ENCODE measurements around the gene NFATC1.

The NFATC1 gene

DNA sequence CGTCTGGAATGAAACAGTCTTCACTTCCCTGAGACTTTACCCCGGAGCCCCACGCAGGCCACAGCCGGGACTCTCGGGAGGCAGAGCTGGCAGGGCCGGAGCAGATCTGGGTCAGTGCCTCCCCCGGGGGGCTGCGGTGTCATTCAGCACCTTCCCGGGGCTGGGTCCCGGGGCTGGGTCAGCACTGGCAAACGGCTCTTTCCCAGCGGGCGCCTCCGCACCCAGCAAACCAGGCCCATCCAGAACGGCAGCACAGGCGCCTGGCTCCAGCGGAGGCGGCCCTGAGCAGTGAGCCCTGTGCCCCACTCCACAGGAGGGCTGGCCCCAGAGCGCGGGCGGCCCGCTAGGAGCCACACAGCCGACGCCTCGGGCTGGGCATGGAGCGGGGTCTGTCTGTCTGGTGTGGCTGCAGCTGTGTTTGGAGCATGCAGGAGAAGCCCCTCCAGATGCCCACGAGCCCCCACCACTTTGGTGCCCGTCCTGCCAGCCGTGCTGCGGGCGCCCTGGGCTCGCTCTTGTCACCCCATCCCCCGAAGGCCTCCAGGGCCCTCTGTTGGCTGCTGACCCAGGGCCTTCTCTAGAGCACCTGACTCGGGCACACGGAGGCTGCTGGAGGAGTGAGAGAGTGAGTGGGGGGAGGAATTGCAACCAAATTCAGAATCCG is 151.8 kb downstream of the NFATC1 start:
- DNase-seq (ENCODE audit: low read depth) = no peak
- TF ChIP-seq, protein P1, sequence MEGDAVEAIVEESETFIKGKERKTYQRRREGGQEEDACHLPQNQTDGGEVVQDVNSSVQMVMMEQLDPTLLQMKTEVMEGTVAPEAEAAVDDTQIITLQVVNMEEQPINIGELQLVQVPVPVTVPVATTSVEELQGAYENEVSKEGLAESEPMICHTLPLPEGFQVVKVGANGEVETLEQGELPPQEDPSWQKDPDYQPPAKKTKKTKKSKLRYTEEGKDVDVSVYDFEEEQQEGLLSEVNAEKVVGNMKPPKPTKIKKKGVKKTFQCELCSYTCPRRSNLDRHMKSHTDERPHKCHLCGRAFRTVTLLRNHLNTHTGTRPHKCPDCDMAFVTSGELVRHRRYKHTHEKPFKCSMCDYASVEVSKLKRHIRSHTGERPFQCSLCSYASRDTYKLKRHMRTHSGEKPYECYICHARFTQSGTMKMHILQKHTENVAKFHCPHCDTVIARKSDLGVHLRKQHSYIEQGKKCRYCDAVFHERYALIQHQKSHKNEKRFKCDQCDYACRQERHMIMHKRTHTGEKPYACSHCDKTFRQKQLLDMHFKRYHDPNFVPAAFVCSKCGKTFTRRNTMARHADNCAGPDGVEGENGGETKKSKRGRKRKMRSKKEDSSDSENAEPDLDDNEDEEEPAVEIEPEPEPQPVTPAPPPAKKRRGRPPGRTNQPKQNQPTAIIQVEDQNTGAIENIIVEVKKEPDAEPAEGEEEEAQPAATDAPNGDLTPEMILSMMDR (IDR thresholded peaks at IDR 0.05; ENCODE audit: control insufficient read depth, extremely low read depth, insufficient read depth) = no peak
- no peak overlapping the region for H3K4me3 ChIP-seq (ENCODE audit: low read depth, low read length)

DNA sequence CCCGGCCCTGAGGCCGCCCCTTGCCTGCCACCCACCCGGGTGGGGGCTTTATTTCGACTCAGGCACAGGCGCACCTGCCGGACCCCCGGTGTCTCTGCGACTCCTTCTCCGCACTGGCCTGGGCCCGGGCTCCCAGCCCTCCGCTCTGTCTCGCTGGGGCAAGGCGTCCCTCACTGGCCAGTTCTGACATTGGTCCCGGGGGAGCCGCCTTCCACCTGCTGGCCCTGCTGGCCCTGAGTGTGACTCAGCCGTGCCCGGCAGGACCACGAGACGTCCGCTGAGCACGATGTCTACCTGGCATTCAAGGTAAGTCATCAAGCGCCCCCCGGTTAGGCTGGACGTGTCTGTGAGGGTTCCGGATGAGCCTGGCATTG is 152.3 kb downstream of the NFATC1 start:
- DNase-seq (ENCODE audit: low read depth) = no peak
- TF ChIP-seq, protein P1 (IDR thresholded peaks at IDR 0.05; ENCODE audit: control insufficient read depth, extremely low read depth, insufficient read depth) = no peak
- H3K4me3 ChIP-seq (ENCODE audit: low read depth, low read length) = no peak overlapping the region

DNA sequence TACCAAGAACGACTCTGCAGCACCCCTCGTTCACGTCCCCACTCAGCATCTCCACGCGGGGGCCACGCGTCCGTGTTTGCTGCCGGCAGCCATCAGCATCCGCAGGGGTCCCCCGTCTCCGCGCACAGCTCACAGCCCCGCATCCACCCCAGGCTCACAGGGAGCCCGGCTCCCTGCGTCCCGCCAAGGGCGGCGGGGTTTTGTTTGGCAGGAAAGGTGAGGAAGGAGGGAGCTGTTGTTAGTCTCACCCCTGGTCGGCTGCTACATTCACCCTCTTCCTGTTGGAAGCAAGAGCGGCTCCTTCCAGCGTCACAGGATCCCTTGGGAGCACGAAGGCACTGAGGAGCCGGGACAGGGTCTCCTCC is 152.9 kb downstream of the NFATC1 start:
- no peak for DNase-seq (ENCODE audit: low read depth)
- TF ChIP-seq, protein P1 (IDR thresholded peaks at IDR 0.05; ENCODE audit: control insufficient read depth, extremely low read depth, insufficient read depth) = no peak
- H3K4me3 ChIP-seq (ENCODE audit: low read depth, low read length) = no peak overlapping the region

DNA sequence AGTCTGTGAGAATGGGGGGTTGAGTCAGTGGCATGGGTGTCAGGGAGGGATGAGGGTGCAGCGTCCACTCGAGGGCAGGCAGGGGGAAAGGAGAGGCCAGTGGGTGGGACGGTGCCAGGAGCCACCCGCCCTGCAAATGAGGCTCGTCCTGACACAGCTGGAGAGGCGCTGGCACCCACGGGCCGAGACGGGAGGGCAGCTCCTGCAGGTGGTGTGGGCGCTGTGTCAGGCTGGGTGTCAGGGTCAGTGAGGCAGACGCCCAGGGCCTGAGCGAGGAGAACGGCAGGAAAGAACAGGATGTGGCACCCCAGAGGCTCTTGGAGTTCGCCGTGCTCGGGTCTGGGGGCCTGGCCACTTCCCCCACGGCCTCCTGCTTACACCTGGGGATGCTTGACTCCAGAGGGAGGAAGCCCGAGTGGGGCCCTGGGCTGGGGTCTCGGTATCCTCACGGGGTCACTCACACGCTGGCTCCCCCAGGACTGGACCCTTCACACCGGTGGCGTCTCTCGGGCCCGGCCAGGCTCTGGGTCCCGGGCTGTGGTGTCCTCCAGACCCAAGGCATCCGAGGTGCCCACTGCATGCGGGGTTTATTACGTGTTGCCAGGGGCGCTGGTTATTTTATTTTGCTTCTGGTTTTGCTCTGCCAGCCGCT is 153.4 kb downstream of the NFATC1 start:
- no peak for DNase-seq (ENCODE audit: low read depth)
- TF ChIP-seq, protein P1 (IDR thresholded peaks at IDR 0.05; ENCODE audit: control insufficient read depth, extremely low read depth, insufficient read depth) = no peak
- H3K4me3 ChIP-seq (ENCODE audit: low read depth, low read length) = no peak overlapping the region

DNA sequence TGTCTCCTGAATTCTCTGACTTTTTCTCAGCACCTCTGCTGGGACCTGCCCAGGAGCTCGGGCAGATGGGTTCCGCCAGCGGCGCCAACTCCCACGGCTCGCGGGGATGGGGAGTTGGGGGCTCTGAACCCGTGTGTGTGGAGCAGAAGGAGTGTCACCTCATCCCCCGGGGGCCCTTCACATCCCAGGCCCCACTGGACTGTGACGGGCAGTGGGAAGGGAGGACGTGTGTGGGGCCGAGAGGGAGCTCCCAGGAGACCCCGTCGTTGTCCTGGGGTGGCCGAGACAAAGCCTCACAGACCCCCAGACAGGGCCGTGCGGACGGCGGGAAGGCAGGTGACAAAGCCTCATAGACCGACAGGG is 153.9 kb downstream of the NFATC1 start:
- TF ChIP-seq, protein P1 (IDR thresholded peaks at IDR 0.05; ENCODE audit: control insufficient read depth, extremely low read depth, insufficient read depth) = no peak
- DNase-seq (ENCODE audit: low read depth) = no peak
- H3K4me3 ChIP-seq (ENCODE audit: low read depth, low read length) = no peak overlapping the region

DNA sequence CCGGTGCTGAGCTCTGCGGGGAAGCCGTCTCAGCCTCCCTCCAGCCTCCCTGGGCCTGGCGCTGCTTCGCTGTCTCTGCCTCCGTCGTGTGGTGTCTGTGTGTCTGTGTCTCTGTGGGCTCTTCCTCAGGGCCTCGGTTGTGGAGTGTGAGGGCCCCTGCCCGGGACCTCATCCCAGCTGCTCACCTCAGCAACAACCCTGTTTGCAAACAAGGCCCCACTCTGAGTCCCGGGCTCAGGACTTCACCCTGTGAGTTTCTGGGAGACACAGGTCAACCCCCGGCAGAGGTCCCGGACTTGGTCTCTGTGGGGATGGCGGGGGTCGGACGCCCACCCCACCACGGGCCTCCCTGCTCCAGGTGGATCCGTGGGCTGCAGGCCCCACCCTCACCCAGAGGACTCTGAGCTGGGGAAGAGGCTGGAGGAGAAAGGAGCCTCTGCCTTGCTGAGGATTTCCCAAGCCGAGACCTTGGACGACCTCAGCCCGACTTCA is 156.5 kb downstream of the NFATC1 start:
- TF ChIP-seq, protein P1 (IDR thresholded peaks at IDR 0.05; ENCODE audit: control insufficient read depth, extremely low read depth, insufficient read depth) = no peak
- no peak for DNase-seq (ENCODE audit: low read depth)
- H3K4me3 ChIP-seq (ENCODE audit: low read depth, low read length) = no peak overlapping the region

DNA sequence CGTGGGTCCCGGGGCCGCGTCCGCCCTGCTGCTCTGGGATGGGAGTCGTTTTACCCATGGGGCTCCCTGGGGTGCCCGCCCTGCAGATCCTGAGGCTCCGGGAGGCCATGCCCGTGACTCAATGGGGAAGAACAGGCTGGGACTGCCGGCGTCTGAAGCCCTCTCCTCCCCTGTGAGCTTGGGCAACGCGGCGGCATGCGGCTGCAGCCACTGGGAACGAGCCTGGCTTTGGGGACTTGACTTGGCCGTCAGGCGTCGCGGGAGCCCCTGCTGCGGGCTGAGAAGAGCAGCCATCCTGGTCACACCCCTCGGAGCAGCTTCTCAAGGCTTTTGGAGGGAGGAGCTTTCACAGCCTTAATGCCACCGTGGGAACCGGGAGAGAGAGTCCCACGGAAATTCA is 157.0 kb downstream of the NFATC1 start:
- TF ChIP-seq, protein P1 (IDR thresholded peaks at IDR 0.05; ENCODE audit: control insufficient read depth, extremely low read depth, insufficient read depth) = no peak
- H3K4me3 ChIP-seq (ENCODE audit: low read depth, low read length) = no peak overlapping the region
- no peak for DNase-seq (ENCODE audit: low read depth)
